GM12878 (cell line): Measurements from ENCODE around the gene DAD1. TPM values are rescaled to one million over a fixed set of nuclear protein-coding genes. Genes with fewer than 3 reads are reported as not detected.

Source experiments
- ATAC-seq: fragments of 200-7000 bp; cut with Tn5 transposase; 3 replicates; pipeline ENCODE4 v1.9.1; 2020; ENCODE audit warnings: mild to moderate bottlenecking, moderate library complexity
- BruUV-seq: library from RNA; stranded (reverse); fragments of 400-500 nt; replicated peaks from 2 replicates; lab custom pipeline; 2021; lab: Mats Ljungman, UMichigan
- CTCF ChIA-PET: fragments of 300-600 bp; sonication (Branson Sonifier 250); formaldehyde crosslinking; extraction: SDS; loops from one replicate; lab custom pipeline; 2021; ENCODE audit warnings: inconsistent platforms; lab: Yijun Ruan, JAX
- POLR2A ChIA-PET: fragments of 350-600 bp; formaldehyde crosslinking; extraction: SDS; loops from one replicate; lab custom pipeline; 2021; ENCODE audit warnings: inconsistent platforms; lab: Charles Lee
- RAD21 ChIA-PET: fragments of 300-600 bp; sonication (Branson Sonifier 250); formaldehyde crosslinking; loops from one replicate; lab custom pipeline; 2023; ENCODE audit warnings: antibody characterized with exemption; ENCODE audit not compliant: unreplicated experiment; lab: Charles Lee
- SMC1A ChIA-PET: fragments of 300-600 bp; sonication (Branson Sonifier 250); formaldehyde crosslinking; loops from one replicate; lab custom pipeline; 2023; ENCODE audit not compliant: unreplicated experiment, uncharacterized antibody; lab: Charles Lee
- DNase-seq: peaks from one replicate; pipeline ENCODE4 v3.0.0-alpha.2; 2011; ENCODE audit warnings: low read depth, low spot score
- FAIRE-seq: peaks from 3 replicates; lab custom pipeline; 2011; peaks lifted over from hg19 to GRCh38; lab: Jason Lieb, UNC
- H2AFZ ChIP-seq: 2 replicates; pipeline ENCODE4 v1.6.0; 2011; ENCODE audit warnings: low read depth, low read length, control low read depth; ENCODE audit not compliant: control insufficient read depth
- H3K27ac ChIP-seq: 2 replicates; pipeline ENCODE4 v1.5.1; 2011; ENCODE audit warnings: control low read depth; ENCODE audit not compliant: control insufficient read depth, insufficient read depth
- H3K27me3 ChIP-seq, 2 experiments: replicated peaks in 1 of 2; 2 replicates each; pipeline versions ENCODE4 v1.6.0 to v1.6.1; 2011; ENCODE audit warnings: low read length in 1 of 2; ENCODE audit not compliant: control insufficient read depth in 2 of 2, insufficient read depth in 2 of 2
- H3K36me3 ChIP-seq, 2 experiments: 2 replicates each; pipeline ENCODE4 v1.5.1; 2011; ENCODE audit warnings: low read length in 1 of 2; ENCODE audit not compliant: control insufficient read depth in 2 of 2, insufficient read depth in 2 of 2
- H3K4me1 ChIP-seq: 2 replicates; pipeline ENCODE4 v1.6.1; 2011; ENCODE audit warnings: mild to moderate bottlenecking, low read length, moderate library complexity, mixed read lengths; ENCODE audit not compliant: control insufficient read depth, insufficient read depth
- H3K4me2 ChIP-seq: 2 replicates; pipeline ENCODE4 v1.6.0; 2011; ENCODE audit warnings: control low read depth; ENCODE audit not compliant: control insufficient read depth, insufficient read depth
- H3K4me3 ChIP-seq: fragments of 200-600 bp; sonication (generic); 2 replicates; pipeline ENCODE4 v1.5.1; 2016
- H3K79me2 ChIP-seq: 2 replicates; pipeline ENCODE4 v1.6.0; 2011; ENCODE audit warnings: low read length; ENCODE audit not compliant: control insufficient read depth, insufficient read depth
- H3K9ac ChIP-seq: 2 replicates; pipeline ENCODE4 v1.8.0; 2011; ENCODE audit warnings: low read length, control low read depth, mixed read lengths; ENCODE audit not compliant: control insufficient read depth, insufficient read depth
- H3K9me3 ChIP-seq: replicated peaks from 3 replicates; pipeline ENCODE4 v1.5.1; 2011; ENCODE audit warnings: mild to moderate bottlenecking, low read length; ENCODE audit not compliant: control insufficient read depth, insufficient read depth
- H4K20me1 ChIP-seq: 2 replicates; pipeline ENCODE4 v1.6.0; 2011; ENCODE audit not compliant: control insufficient read depth, insufficient read depth
- MTA2 ChIP-seq: fragments of 450-650 bp; IDR thresholded peaks from 2 replicates; pipeline ENCODE4 v1.6.1; 2016; ENCODE audit warnings: low read depth, mild to moderate bottlenecking, moderate library complexity
- SMAD1 ChIP-seq: fragments of 450-650 bp; IDR thresholded peaks from 2 replicates; pipeline ENCODE4 v1.6.1; 2018; ENCODE audit warnings: mild to moderate bottlenecking, low read depth; ENCODE audit not compliant: partially characterized antibody
- STAT1 ChIP-seq: fragments of 450-650 bp; conservative IDR thresholded peaks from 2 replicates; pipeline ENCODE4 v1.6.1; 2014; ENCODE audit warnings: antibody characterized with exemption, mild to moderate bottlenecking
- ZBED1 ChIP-seq: IDR thresholded peaks from 2 replicates; pipeline ENCODE4 v1.6.1; 2016; ENCODE audit warnings: borderline replicate concordance
- in situ Hi-C: fragments of 300-500 bp; cut with MboI; formaldehyde crosslinking; loops from 9 replicates; pipeline ENCODE4 v1.14.3; 2018; ENCODE audit warnings: mixed read lengths
- intact Hi-C: fragments of 100-400 bp; cut with micrococcal nuclease; formaldehyde crosslinking; loops from one replicate; pipeline ENCODE4 v1.14.2; 2022; ENCODE audit not compliant: unreplicated experiment
- polyA plus RNA-seq, 11 experiments: library from polyadenylated mRNA; depleted of rRNA in 4 of 11; unstranded in 6 of 11; stranded (reverse) in 5 of 11; fragments of >200 nt; fragmentation: Nextera tagmentation in 4 of 11; fragmentation: Illumina TruSeq in 1 of 11; extraction: Ambion mirVana in 4 of 11; extraction: Trizol in 1 of 11; gene quantifications; 1 replicate in 1 of 11; 2 replicates in 10 of 11; pipeline versions ENCODE4 v1.2.1 to v1.2.3, GENCODE V29; 2011 to 2016; ENCODE audit warnings: inconsistent platforms in 2 of 11, missing spikeins in 2 of 11, low read depth in 1 of 11
- total RNA-seq, 4 experiments: library from RNA; depleted of rRNA in 3 of 4; stranded (reverse); fragments of >200 nt in 3 of 4; fragmentation: Illumina TruSeq in 1 of 4; extraction: Trizol in 1 of 4; gene quantifications; 2 replicates each; pipeline versions ENCODE4 v1.2.1 to v1.2.3, GENCODE V29; 2013 to 2021
- TF ChIP-seq, protein P1 (sequence below): fragments of 450-650 bp; conservative IDR thresholded peaks from 2 replicates; pipeline ENCODE4 v1.6.1; 2017; ENCODE audit warnings: mild to moderate bottlenecking, moderate library complexity

Gene DAD1
- total and polyA plus RNA-seq, 10 of the 15 experiments (the other 5 are each of a cell fraction or from before 2014, with no cell fraction given) = 161 to 920 (median 319) TPM

DNA sequence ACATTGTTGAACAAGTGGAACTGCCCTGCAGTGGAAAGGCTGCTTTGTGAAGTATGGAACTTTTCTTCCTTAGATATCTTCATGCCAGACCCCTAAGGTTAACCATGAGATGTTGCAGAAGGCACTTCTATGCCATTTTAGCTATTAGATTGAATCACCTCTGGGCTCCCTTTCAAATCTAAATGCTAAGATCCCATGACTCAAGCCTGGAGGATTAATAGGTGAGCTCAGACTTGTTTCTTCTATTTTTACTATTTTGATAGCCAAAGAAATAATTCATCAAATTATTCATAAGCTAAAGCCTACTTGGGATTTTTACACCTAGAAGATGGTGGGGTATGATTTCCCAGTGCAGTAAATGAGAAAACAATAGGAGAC is 64.3 kb downstream of the DAD1 start:
- no peak overlapping the region; the same call in 1 of the 2 replicates for H3K4me2 ChIP-seq
- in situ Hi-C loops (no loop called here), intact Hi-C loops (no loop called here)
- peaks cover 80% of the 10 kb centered on the region for H3K4me1 ChIP-seq
- POLR2A ChIA-PET = interaction anchor here (0.9 to 12.2 kb wide), 9 partner anchors 8 to 42 kb away, joined by 3 to 339 read pairs (median 4); no protein-coding TSS in a partner anchor
- CTCF ChIA-PET = interaction anchor here (1.1 to 2.8 kb wide), 9 partner anchors 9 to 136 kb away, joined by 3 to 9 read pairs (median 5); no protein-coding TSS in a partner anchor
- no TSS peak for BruUV-seq
- no peak for FAIRE-seq
- H4K20me1 ChIP-seq = no peaks in the 10 kb centered on the region
- H3K4me3 ChIP-seq = no peak overlapping the region
- H3K27ac ChIP-seq = 0 out of 2 replicates have a peak overlapping the region, but pooled peaks have one; percentile 80
- H3K9me3 ChIP-seq = no peaks in the 10 kb centered on the region
- no peak for DNase-seq
- peaks cover 0 to 6% of the 10 kb centered on the region in 2 experiments; a peak in 2 of 4 replicates for H3K36me3 ChIP-seq
- ATAC-seq = no peak
- no peaks in the 10 kb centered on the region for H3K27me3 ChIP-seq
- SMC1A ChIA-PET = interaction anchor here (0.9 to 12.3 kb wide), 11 partner anchors 9 to 42 kb away, joined by 3 to 399 read pairs (median 5); no protein-coding TSS in a partner anchor
- no peak overlapping the region for H3K9ac ChIP-seq
- H2AFZ ChIP-seq = no peak overlapping the region
- H3K79me2 ChIP-seq = peaks cover 74% of the 10 kb centered on the region
- RAD21 ChIA-PET = interaction anchor here (0.8 to 1.9 kb wide), 13 partner anchors 8 to 141 kb away, joined by 3 to 19 read pairs (median 5); no protein-coding TSS in a partner anchor
- TF ChIP-seq STAT1 (no peak), ZBED1 (no peak), SMAD1 (no peak), MTA2 (no peak)
- TF ChIP-seq, protein P1, sequence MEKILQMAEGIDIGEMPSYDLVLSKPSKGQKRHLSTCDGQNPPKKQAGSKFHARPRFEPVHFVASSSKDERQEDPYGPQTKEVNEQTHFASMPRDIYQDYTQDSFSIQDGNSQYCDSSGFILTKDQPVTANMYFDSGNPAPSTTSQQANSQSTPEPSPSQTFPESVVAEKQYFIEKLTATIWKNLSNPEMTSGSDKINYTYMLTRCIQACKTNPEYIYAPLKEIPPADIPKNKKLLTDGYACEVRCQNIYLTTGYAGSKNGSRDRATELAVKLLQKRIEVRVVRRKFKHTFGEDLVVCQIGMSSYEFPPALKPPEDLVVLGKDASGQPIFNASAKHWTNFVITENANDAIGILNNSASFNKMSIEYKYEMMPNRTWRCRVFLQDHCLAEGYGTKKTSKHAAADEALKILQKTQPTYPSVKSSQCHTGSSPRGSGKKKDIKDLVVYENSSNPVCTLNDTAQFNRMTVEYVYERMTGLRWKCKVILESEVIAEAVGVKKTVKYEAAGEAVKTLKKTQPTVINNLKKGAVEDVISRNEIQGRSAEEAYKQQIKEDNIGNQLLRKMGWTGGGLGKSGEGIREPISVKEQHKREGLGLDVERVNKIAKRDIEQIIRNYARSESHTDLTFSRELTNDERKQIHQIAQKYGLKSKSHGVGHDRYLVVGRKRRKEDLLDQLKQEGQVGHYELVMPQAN = no peak
